ENCODE measurements around the gene EVI5L.

DNA sequence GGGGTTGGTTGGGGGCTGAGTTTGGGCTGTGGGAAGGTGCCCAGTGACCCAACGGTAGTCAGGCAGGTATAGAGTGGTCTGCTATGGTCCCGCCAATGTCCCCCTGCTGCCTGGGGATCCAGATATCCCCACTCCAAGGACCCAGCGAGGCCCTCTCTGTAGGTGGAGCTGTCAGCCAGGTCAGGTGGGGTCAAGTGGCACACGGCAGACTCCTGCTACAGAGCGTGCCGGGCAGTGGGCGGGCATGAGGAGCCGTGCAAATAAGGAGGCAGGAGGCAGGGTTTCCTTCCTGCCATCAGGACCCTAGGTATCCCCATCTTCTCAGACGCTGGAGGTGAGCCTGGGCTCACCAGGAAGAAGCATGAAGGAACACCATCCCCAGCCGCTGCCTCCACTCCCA lies 14.9 kb downstream of the EVI5L start:
- TF ChIP-seq EZH2phosphoT487 (IDR thresholded peaks at IDR 0.05; ENCODE audit: borderline replicate concordance) (no peak), CTCF (conservative IDR thresholded peaks at IDR 0.05; ENCODE audit: low read length) (no peak)
